Activated B cell treated with CpG ODN at 0.5 μM for 24 hours (primary cell): ENCODE data around the gene PLAC1. TPM values are rescaled to one million over a fixed set of nuclear protein-coding genes. Genes with fewer than 3 reads are reported as not detected.

Experiments used
- ATAC-seq: fragments of 200-7000 bp; cut with Tn5 transposase; one replicate; pipeline ENCODE4 v1.10.0; 2021; ENCODE audit warnings: low read depth, mild to moderate bottlenecking, moderate library complexity
- CTCF ChIA-PET: fragments of 350-600 bp; sonication (Branson Sonifier 250); formaldehyde crosslinking; loops from one replicate; lab custom pipeline; 2021; ENCODE audit warnings: antibody characterized with exemption; lab: Charles Lee
- POLR2A ChIA-PET: fragments of 350-600 bp; sonication (Branson Sonifier 250); formaldehyde crosslinking; loops from one replicate; lab custom pipeline; 2021; ENCODE audit warnings: antibody characterized with exemption; lab: Charles Lee
- DNase-seq: peaks from one replicate; pipeline ENCODE4 v3.0.0; 2022
- H3K27ac Mint-ChIP-seq: one replicate; pipeline ENCODE4 v1.8.0; 2020; ENCODE audit warnings: mixed read lengths
- H3K27me3 Mint-ChIP-seq: one replicate; pipeline ENCODE4 v1.8.0; 2021; ENCODE audit warnings: mixed read lengths
- H3K36me3 Mint-ChIP-seq: one replicate; pipeline ENCODE4 v1.8.0; 2021; ENCODE audit warnings: low read depth, mixed read lengths
- H3K4me1 Mint-ChIP-seq: one replicate; pipeline ENCODE4 v1.8.0; 2021; ENCODE audit warnings: mixed read lengths
- H3K4me3 Mint-ChIP-seq: one replicate; pipeline ENCODE4 v1.8.0; 2020; ENCODE audit warnings: mild to moderate bottlenecking, mixed read lengths
- H3K9me3 Mint-ChIP-seq: one replicate; pipeline ENCODE4 v1.8.0; 2020; ENCODE audit warnings: mixed read lengths
- intact Hi-C: fragments of 100-400 bp; cut with micrococcal nuclease; formaldehyde crosslinking; loops from one replicate; pipeline ENCODE4 v1.15.1; 2024
- total RNA-seq: library from RNA; stranded (reverse); gene quantifications from 2 replicates; pipeline ENCODE4 v1.2.3, GENCODE V29; 2022
- TF ChIP-seq, protein P1 (sequence below): fragments of 200-600 bp; IDR thresholded peaks from one replicate; pipeline ENCODE4 v1.8.0; 2022; ENCODE audit warnings: antibody characterized with exemption, mild to moderate bottlenecking

The PLAC1 gene
- total RNA-seq, 1 donor from 2014 or later = not detected

DNA sequence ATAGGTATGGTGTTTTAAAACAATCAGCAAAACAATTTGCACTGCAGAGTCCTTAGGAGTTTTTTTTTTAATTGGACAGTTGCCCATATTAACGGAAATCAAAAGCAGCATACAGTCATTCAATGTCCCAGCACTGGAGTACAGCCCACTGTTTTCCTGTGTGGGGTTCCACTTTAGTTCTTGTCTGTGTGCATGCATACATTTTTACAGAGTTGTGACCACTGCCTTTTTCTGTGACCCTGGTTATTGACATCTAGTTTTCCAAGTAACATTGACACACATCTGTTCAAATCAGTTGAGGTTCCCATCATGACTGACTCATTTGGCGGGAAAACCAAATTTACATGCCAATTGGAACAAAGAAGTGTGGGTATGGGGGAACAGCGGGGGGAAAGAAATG, 115.0 kb downstream of the PLAC1 start:
- peaks cover 21% of the 10 kb centered on the region for H3K27me3 Mint-ChIP-seq
- no peaks in the 10 kb centered on the region for H3K9me3 Mint-ChIP-seq
- DNase-seq (no peak), ATAC-seq (no peak)
- no peak overlapping the region for H3K4me3 Mint-ChIP-seq
- intact Hi-C loops = no loop called here
- CTCF ChIA-PET = no interaction called here
- TF ChIP-seq, protein P1, sequence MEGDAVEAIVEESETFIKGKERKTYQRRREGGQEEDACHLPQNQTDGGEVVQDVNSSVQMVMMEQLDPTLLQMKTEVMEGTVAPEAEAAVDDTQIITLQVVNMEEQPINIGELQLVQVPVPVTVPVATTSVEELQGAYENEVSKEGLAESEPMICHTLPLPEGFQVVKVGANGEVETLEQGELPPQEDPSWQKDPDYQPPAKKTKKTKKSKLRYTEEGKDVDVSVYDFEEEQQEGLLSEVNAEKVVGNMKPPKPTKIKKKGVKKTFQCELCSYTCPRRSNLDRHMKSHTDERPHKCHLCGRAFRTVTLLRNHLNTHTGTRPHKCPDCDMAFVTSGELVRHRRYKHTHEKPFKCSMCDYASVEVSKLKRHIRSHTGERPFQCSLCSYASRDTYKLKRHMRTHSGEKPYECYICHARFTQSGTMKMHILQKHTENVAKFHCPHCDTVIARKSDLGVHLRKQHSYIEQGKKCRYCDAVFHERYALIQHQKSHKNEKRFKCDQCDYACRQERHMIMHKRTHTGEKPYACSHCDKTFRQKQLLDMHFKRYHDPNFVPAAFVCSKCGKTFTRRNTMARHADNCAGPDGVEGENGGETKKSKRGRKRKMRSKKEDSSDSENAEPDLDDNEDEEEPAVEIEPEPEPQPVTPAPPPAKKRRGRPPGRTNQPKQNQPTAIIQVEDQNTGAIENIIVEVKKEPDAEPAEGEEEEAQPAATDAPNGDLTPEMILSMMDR = no peak
- H3K4me1 Mint-ChIP-seq = peaks cover 8% of the 10 kb centered on the region
- POLR2A ChIA-PET = no interaction called here
- no peaks in the 10 kb centered on the region for H3K36me3 Mint-ChIP-seq
- no peak overlapping the region for H3K27ac Mint-ChIP-seq

DNA sequence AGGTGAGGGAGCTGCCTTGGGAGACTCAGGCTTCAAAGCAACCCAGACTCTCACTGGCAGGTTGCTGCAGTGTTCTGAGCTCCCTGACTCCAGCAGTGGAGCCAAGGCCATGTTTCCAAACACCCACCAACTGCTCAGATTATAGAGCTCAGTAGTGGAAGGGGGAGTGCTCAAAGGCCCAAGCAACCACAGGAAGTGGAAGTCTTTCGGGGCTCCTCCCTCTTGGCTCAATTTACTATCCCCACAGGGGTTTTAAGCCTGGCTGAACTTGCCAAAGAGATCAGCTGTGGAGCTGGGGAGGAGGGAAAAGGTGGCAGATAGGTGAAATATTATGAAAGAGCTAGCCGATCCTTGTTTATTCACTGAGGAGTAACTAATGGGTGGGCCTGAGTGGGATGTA, 115.8 kb downstream of the PLAC1 start:
- H3K4me1 Mint-ChIP-seq = peaks cover 5% of the 10 kb centered on the region
- H3K27ac Mint-ChIP-seq = no peak overlapping the region
- TF ChIP-seq, protein P1 = no peak
- ATAC-seq (no peak), DNase-seq (no peak)
- ChIA-PET POLR2A (no interaction called here), CTCF (no interaction called here)
- no peaks in the 10 kb centered on the region for H3K9me3 Mint-ChIP-seq
- H3K36me3 Mint-ChIP-seq = no peaks in the 10 kb centered on the region
- intact Hi-C loops = no loop called here
- H3K4me3 Mint-ChIP-seq = no peak overlapping the region
- H3K27me3 Mint-ChIP-seq = peaks cover 17% of the 10 kb centered on the region

DNA sequence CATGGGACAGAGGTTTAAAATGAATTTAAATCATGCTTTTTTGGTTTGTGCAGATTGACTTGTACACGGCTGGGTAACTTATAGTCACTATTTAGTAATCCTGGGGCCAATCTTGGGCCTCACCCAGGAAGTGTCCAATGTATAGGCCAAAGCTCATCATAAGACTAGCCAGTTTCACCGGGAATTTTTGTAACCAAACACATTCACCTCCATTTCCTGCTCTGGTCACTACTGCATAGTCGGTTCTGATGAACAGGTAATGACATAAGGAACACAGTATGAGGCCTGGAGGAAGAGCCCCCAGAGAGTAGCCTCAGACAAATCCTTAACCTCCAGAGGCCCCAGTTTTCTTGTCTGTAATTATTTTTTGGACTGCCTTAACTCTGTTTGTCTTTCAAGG, 116.4 kb downstream of the PLAC1 start:
- TF ChIP-seq, protein P1 = no peak
- Mint-ChIP-seq H3K36me3 (no peaks in the 10 kb centered on the region), H3K27ac (no peak overlapping the region), H3K9me3 (no peaks in the 10 kb centered on the region), H3K27me3 (peaks cover 15% of the 10 kb centered on the region), H3K4me3 (no peak overlapping the region), H3K4me1 (peaks cover 5% of the 10 kb centered on the region)
- ChIA-PET CTCF (no interaction called here), POLR2A (no interaction called here)
- no peak for ATAC-seq
- intact Hi-C loops = no loop called here
- DNase-seq = no peak

DNA sequence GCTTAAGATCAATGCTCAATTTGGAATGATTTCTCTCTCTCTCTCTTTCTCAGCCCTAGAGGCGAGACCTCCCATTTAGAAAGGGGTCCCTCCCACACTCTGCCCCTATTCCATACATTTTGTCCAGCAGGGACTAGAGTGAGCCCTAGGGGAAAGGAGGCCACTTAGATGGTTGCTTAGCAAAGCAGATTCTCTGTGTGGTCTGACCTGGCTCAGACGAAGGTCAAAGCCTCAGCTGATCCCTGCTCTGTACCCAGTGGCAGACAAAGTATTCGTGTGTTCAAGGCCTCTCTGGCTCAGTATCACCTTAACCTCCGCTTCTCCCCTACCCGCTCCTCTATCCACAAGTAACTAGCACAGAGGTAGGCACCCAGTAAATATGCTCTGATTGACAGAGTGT, 120.0 kb downstream of the PLAC1 start:
- Mint-ChIP-seq H3K27ac (no peak overlapping the region), H3K27me3 (peaks cover 3% of the 10 kb centered on the region), H3K4me3 (no peak overlapping the region), H3K4me1 (peaks cover 3% of the 10 kb centered on the region), H3K9me3 (no peaks in the 10 kb centered on the region), H3K36me3 (no peaks in the 10 kb centered on the region)
- ChIA-PET POLR2A (no interaction called here), CTCF (no interaction called here)
- intact Hi-C loops = no loop called here
- DNase-seq (no peak), ATAC-seq (no peak)
- TF ChIP-seq, protein P1 = no peak

DNA sequence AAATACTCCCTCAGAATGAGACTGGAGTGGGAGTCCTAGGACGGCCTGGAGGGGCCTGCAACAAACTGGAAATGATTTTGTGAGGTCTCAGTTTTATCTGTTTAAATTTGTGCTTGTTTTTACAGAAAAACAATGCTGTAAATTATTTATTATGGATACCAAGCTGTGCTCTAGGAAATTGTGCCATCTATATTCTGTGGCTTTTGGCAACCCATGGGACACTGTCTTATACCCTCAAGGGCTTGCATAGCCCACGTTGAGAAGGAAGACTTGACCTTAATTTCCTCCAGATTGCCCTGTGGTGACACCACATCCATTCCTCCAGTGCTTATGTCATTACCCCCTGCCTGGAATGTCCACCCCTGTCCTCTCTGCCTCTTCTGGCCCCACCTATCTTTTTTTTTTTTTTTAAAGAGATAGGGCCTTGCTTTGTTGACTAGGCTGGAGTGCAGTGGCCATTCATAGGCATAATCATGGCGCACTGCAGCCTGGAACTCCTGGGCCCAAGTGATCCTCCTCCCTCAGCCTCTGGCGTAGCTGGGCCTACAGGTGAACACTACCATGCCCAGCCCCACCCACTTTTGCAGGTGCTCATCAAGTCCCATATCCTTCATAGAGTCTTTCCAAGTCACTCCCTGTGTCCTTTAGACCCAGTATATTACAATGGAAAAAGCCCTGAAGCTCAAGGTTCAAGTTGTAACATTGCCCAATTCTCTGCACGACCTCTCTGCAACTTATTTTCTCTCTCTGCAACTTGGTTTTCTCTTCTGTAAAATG, 120.9 kb downstream of the PLAC1 start:
- intact Hi-C loops = no loop called here
- ChIA-PET POLR2A (no interaction called here), CTCF (no interaction called here)
- no peak for DNase-seq
- Mint-ChIP-seq H3K36me3 (no peaks in the 10 kb centered on the region), H3K27ac (no peak overlapping the region), H3K9me3 (no peaks in the 10 kb centered on the region), H3K4me1 (no peaks in the 10 kb centered on the region), H3K27me3 (no peaks in the 10 kb centered on the region), H3K4me3 (no peak overlapping the region)
- TF ChIP-seq, protein P1 = no peak
- no peak for ATAC-seq
